DND-41 (cell line): Measurements from ENCODE around the gene LHX5.

ENCODE experiments used
- EZH2 ChIP-seq: IDR thresholded peaks from 3 replicates; pipeline ENCODE4 v1.6.1; 2012; ENCODE audit warnings: borderline replicate concordance, low read depth, mild to moderate bottlenecking, moderate library complexity, low read length, inconsistent platforms; ENCODE audit not compliant: severe bottlenecking
- TF ChIP-seq, protein P1 (sequence below): IDR thresholded peaks from 2 replicates; pipeline ENCODE4 v1.5.1; 2012; ENCODE audit warnings: borderline replicate concordance, low read length, moderate library complexity, mild to moderate bottlenecking; ENCODE audit not compliant: poor library complexity, severe bottlenecking; ENCODE audit errors: extremely low read depth

GRCh38 chr12:113449839-113450238 is 21.8 kb downstream of the LHX5 start:
- TF ChIP-seq, protein P1, sequence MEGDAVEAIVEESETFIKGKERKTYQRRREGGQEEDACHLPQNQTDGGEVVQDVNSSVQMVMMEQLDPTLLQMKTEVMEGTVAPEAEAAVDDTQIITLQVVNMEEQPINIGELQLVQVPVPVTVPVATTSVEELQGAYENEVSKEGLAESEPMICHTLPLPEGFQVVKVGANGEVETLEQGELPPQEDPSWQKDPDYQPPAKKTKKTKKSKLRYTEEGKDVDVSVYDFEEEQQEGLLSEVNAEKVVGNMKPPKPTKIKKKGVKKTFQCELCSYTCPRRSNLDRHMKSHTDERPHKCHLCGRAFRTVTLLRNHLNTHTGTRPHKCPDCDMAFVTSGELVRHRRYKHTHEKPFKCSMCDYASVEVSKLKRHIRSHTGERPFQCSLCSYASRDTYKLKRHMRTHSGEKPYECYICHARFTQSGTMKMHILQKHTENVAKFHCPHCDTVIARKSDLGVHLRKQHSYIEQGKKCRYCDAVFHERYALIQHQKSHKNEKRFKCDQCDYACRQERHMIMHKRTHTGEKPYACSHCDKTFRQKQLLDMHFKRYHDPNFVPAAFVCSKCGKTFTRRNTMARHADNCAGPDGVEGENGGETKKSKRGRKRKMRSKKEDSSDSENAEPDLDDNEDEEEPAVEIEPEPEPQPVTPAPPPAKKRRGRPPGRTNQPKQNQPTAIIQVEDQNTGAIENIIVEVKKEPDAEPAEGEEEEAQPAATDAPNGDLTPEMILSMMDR, result no peak
- no peak for TF ChIP-seq EZH2
